CD4-positive, alpha-beta memory T cell (primary cell): ENCODE results near the gene S100A14. TPM values are rescaled to one million over a fixed set of nuclear protein-coding genes. Genes with fewer than 3 reads are reported as not detected.
A peak's percentile ranks its signal among the peaks of the same experiment; 100 is the strongest.

Source experiments
- CTCF ChIA-PET: fragments of 350-600 bp; sonication (Branson Sonifier 250); formaldehyde crosslinking; loops from one replicate; lab custom pipeline; 2021; ENCODE audit warnings: inconsistent platforms; ENCODE audit not compliant: partially characterized antibody; lab: Charles Lee
- POLR2A ChIA-PET: fragments of 350-600 bp; sonication (Branson Sonifier 250); formaldehyde crosslinking; loops from one replicate; lab custom pipeline; 2021; ENCODE audit not compliant: partially characterized antibody; lab: Charles Lee
- DNase-seq, 5 donors: peaks; one replicate each; pipeline versions ENCODE4 v3.0.0 to v3.0.0-alpha.2; 2020 to 2022; ENCODE audit warnings: mixed read lengths in 1 of 5
- H3K27ac ChIP-seq: one replicate; pipeline ENCODE4 v1.7.0; 2013; ENCODE audit warnings: low read depth, low read length
- H3K27me3 ChIP-seq: 2 replicates; pipeline ENCODE4 v1.7.0; 2013; ENCODE audit warnings: mild to moderate bottlenecking, low read length, moderate library complexity; ENCODE audit not compliant: insufficient read depth
- H3K36me3 ChIP-seq: 2 replicates; pipeline ENCODE4 v1.7.0; 2013; ENCODE audit warnings: mild to moderate bottlenecking, low read length, moderate library complexity; ENCODE audit not compliant: insufficient read depth
- H3K4me1 ChIP-seq: 2 replicates; pipeline ENCODE4 v1.7.0; 2013; ENCODE audit warnings: mild to moderate bottlenecking, low read length, moderate library complexity; ENCODE audit not compliant: insufficient read depth
- H3K4me3 ChIP-seq, 2 donors: one replicate each; pipeline ENCODE4 v1.7.0; 2013; ENCODE audit warnings: low read length in 2 of 2, mild to moderate bottlenecking in 1 of 2
- H3K9me3 ChIP-seq, 2 donors: one replicate each; pipeline ENCODE4 v1.7.0; 2013; ENCODE audit warnings: low read length in 2 of 2, control low read depth in 1 of 2; ENCODE audit not compliant: control insufficient read depth in 1 of 2
- H3K27ac Mint-ChIP-seq, 7 donors: one replicate each; pipeline ENCODE4 v1.8.0; 2020 to 2021; ENCODE audit warnings: mixed read lengths in 7 of 7, mild to moderate bottlenecking in 6 of 7, inconsistent platforms in 3 of 7, moderate library complexity in 3 of 7
- H3K27me3 Mint-ChIP-seq, 2 donors: one replicate each; pipeline ENCODE4 v1.8.0; 2020 to 2021; ENCODE audit warnings: mixed read lengths in 2 of 2
- H3K36me3 Mint-ChIP-seq, 2 donors: one replicate each; pipeline ENCODE4 v1.8.0; 2020 to 2021; ENCODE audit warnings: mixed read lengths in 2 of 2, inconsistent platforms in 1 of 2, mild to moderate bottlenecking in 1 of 2
- H3K4me1 Mint-ChIP-seq, 4 donors: one replicate each; pipeline ENCODE4 v1.8.0; 2020 to 2021; ENCODE audit warnings: mixed read lengths in 4 of 4, mild to moderate bottlenecking in 1 of 4
- H3K4me3 Mint-ChIP-seq, 8 donors: one replicate each; pipeline ENCODE4 v1.8.0; 2020 to 2021; ENCODE audit warnings: mixed read lengths in 8 of 8, mild to moderate bottlenecking in 7 of 8, moderate library complexity in 6 of 8, inconsistent platforms in 3 of 8
- H3K9me3 Mint-ChIP-seq, 8 donors: one replicate each; pipeline ENCODE4 v1.8.0; 2020 to 2021; ENCODE audit warnings: mixed read lengths in 8 of 8, mild to moderate bottlenecking in 5 of 8, inconsistent platforms in 3 of 8, moderate library complexity in 1 of 8
- intact Hi-C: fragments of 100-400 bp; cut with micrococcal nuclease; formaldehyde crosslinking; loops from one replicate; pipeline ENCODE4 v1.15.1; 2023
- polyA plus RNA-seq, 2 donors: library from polyadenylated mRNA; unstranded; fragments of 300-500 nt; fragmentation: Illumina TruSeq; gene quantifications; one replicate each; pipeline ENCODE4 v1.2.3, GENCODE V29; 2021
- total RNA-seq, 2 experiments: library from RNA; stranded (reverse); gene quantifications; one replicate each; pipeline ENCODE4 v1.2.3, GENCODE V29; 2021

Gene S100A14
- total RNA-seq, result not detected
- polyA plus RNA-seq, result not detected

DNA sequence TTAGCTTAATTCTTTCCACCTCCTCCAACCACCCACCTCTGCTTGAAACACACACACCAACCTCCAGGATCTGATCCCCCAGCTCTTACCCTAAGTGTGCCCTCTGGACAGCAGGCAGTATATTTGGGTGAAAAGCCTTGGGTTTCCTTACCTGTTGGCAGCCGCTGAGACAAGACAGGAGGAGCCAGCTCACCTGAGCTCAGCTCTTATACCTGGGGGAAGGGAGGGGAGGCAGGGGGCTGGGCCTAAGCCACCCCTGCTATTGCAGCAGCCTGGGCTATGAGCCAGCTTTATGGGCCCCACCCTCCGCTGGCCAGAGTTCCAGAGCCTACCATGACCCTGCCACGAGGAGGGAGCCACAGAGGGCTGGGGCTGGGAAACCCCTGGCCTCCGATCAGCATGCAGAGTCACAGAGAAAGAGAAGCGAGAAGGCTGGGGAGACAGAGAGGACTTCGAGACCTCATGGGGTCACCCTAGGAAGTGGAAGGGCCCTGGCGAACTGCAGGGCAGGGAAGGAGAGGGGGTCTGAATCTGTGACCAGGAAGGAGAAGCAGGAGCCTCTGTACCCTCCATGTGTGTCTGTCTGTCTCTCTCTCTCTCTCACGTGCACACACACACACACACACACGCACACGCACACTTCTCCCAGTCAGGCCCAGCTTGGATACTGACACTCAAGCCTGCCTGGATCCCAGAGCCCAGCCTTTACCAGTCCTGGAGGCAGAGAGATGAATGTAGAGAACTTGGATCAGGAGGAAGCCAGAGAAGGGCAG, at the start of gene S100A14:
TSS of gene S100A14 (minus strand) at position 182 of the 773 bp plus-strand sequence. CDS start 467 bp downstream, outside the sequence.
- H3K4me3 Mint-ChIP-seq, result no peak within 1 kb of the TSS
- no peaks in the 10 kb centered on the region for H3K36me3 ChIP-seq
- peak within 1 kb of the TSS in 2 of 7 donors; percentile 25 to 57 for H3K27ac Mint-ChIP-seq
- H3K4me1 Mint-ChIP-seq, result peaks cover 0 to 5% (median under 1%) of the 10 kb centered on the region in 4 donors
- intact Hi-C loops, result loop anchor here (5.0 kb wide), 1 partner anchor 49 kb away; the partner anchor contains the start of gene S100A2
- H3K27me3 ChIP-seq, result no peaks in the 10 kb centered on the region
- CTCF ChIA-PET, result interaction anchor here (0.9 to 7.7 kb wide), 7 partner anchors 24 to 108 kb away, joined by 3 to 142 read pairs (median 7); partner anchors contain the start of gene S100A6
- no peaks in the 10 kb centered on the region for H3K36me3 Mint-ChIP-seq
- DNase-seq, result no peak
- H3K9me3 ChIP-seq, result no peaks in the 10 kb centered on the region
- no peak within 1 kb of the TSS for H3K27ac ChIP-seq
- peaks cover 0 to 3% (median 0%) of the 10 kb centered on the region in 8 donors for H3K9me3 Mint-ChIP-seq
- no peak within 1 kb of the TSS for H3K4me3 ChIP-seq
- peaks cover 0 to 1% of the 10 kb centered on the region in 2 donors for H3K27me3 Mint-ChIP-seq
- H3K4me1 ChIP-seq, result no peaks in the 10 kb centered on the region
- POLR2A ChIA-PET, result interaction anchor here (1.5 to 1.7 kb wide), 2 partner anchors 71 to 84 kb away, joined by 4 to 7 read pairs; partner anchors contain the start of gene S100A4

DNA sequence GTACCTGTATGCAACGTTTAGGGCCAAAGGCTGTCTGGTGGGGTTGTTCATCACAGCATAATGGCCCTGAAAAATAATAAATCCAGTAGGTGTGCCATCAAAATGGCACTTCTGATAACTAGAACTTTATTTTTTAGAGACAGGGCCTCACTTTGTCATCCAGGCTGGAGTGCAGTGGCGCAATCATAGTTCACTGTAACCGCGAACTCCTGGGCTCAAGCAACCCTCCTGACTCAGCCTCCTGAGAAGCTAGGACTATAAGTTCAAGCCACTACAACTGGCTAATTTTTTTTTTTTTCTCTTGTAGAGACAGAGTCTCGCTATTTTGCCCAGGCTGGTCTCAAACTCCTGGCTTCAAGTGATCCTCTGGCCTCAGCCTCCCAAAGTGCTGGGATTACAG, 47.1 kb upstream of the S100A14 start:
- intact Hi-C loops, result no loop called here
- no peak overlapping the region for H3K27ac Mint-ChIP-seq
- POLR2A ChIA-PET, result no interaction called here
- H3K4me3 Mint-ChIP-seq, result no peak overlapping the region
- H3K9me3 Mint-ChIP-seq, result no peaks in the 10 kb centered on the region
- DNase-seq, result no peak
- H3K4me1 Mint-ChIP-seq, result peaks cover 9 to 26% (median 16%) of the 10 kb centered on the region in 4 donors
- peaks cover 62 to 70% of the 10 kb centered on the region in 2 donors for H3K36me3 Mint-ChIP-seq
- peaks cover 16% of the 10 kb centered on the region for H3K4me1 ChIP-seq
- H3K27me3 ChIP-seq, result no peaks in the 10 kb centered on the region
- CTCF ChIA-PET, result no interaction called here
- peaks cover 74% of the 10 kb centered on the region for H3K36me3 ChIP-seq
- no peak overlapping the region for H3K27ac ChIP-seq
- H3K9me3 ChIP-seq, result no peaks in the 10 kb centered on the region
- no peaks in the 10 kb centered on the region for H3K27me3 Mint-ChIP-seq
- no peak overlapping the region for H3K4me3 ChIP-seq

DNA sequence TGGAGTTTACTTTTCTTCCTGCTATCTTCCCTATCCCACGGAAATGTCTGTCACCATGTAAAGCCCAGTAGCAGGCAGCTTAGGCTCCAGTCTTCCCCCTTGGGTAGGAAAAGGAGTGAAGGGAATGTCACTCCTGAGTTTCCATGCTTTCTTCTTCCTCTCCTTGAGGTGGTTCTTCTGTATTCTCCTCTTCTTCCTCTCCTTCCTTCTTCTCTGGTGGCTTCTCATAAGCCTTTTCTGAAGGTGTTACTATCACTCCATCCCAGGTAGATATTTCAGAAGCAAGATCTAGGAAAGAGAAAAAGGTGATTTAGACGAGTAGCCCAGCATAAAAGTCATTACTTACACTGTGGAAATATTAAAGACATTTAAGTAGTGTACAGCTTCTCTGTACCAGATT, 46.1 kb upstream of the S100A14 start:
- peaks cover 19% of the 10 kb centered on the region for H3K4me1 ChIP-seq
- Mint-ChIP-seq H3K4me3 (no peak overlapping the region), H3K27ac (peak overlapping the region in 3 of 7 donors; percentile 11 to 87 (median 22)), H3K36me3 (peaks cover 53 to 61% of the 10 kb centered on the region in 2 donors), H3K9me3 (no peaks in the 10 kb centered on the region), H3K4me1 (peaks cover 7 to 18% (median 13%) of the 10 kb centered on the region in 4 donors), H3K27me3 (no peaks in the 10 kb centered on the region)
- ChIA-PET POLR2A (interaction anchor here (1.7 kb wide), 1 partner anchor 65 kb away, joined by 4 read pairs; the partner anchor contains the start of gene INTS3), CTCF (no interaction called here)
- H3K27ac ChIP-seq, result no peak overlapping the region
- no peaks in the 10 kb centered on the region for H3K9me3 ChIP-seq
- no peaks in the 10 kb centered on the region for H3K27me3 ChIP-seq
- DNase-seq, result no peak
- intact Hi-C loops, result no loop called here
- peaks cover 65% of the 10 kb centered on the region for H3K36me3 ChIP-seq
- no peak overlapping the region for H3K4me3 ChIP-seq

DNA sequence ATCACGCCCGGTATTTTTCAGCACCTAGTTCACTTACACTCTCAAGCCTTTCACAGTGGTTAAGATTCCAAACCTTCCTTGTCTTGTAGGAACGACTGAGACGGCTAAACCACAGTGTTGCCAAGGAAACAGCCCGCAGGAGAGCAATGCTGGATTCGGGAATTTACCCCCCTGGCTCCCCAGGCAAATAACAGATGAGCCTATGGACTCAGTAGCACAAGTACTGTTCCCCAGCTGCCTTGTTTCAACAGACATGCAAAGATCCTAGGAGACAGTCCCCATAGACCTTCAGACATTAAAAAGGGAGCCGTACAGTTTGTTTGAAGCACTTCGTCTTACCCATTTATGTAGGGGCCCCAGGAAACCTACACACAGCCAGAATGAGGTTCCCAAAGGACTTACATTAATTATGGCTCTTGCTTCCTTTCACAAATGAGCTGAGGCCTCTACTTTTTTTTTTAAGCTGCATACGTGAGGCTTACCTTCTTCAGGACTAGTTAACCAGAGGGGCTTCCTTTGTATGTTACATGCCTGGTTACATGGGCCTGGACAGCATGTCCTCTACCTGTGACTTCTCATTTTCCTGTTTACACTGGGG, 45.1 kb upstream of the S100A14 start:
- Histone ChIP-seq H3K36me3 (peaks cover 54% of the 10 kb centered on the region), H3K27ac (no peak overlapping the region), H3K27me3 (no peaks in the 10 kb centered on the region), H3K4me3 (no peak overlapping the region), H3K4me1 (peaks cover 19% of the 10 kb centered on the region), H3K9me3 (no peaks in the 10 kb centered on the region)
- Mint-ChIP-seq H3K4me3 (peak overlapping the region in 3 of 8 donors; percentile 6 to 55 (median 14)), H3K27ac (peak overlapping the region in 5 of 7 donors; percentile 31 to 65 (median 62)), H3K36me3 (peaks cover 47 to 56% of the 10 kb centered on the region in 2 donors), H3K9me3 (no peaks in the 10 kb centered on the region), H3K27me3 (no peaks in the 10 kb centered on the region), H3K4me1 (peaks cover 8 to 19% (median 14%) of the 10 kb centered on the region in 4 donors)
- no peak for DNase-seq
- intact Hi-C loops, result no loop called here
- POLR2A ChIA-PET, result interaction anchor here (1.7 kb wide), 1 partner anchor 66 kb away, joined by 4 read pairs; the partner anchor contains the start of gene INTS3
- CTCF ChIA-PET, result no interaction called here

DNA sequence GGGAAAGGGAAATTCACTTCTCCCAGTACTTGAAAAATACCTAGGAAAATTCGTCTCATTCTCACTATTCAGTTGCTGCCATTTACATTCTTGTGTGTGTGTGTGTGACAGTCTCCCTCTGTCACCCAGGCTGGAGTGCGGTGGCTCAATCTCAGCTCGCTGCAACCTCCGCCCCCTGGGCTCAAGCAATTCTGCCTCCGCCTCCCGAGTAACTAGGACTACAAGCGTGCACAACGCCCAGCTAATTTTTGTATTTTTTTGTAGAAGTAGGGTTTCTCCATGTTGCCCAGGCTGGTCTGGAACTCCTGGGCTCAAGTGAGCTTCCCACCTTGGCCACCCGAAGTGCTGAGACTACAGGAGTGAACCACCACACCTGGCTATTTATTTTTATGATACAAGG, 43.5 kb upstream of the S100A14 start:
- H3K27me3 Mint-ChIP-seq, result no peaks in the 10 kb centered on the region
- ChIA-PET CTCF (interaction anchor here (0.7 kb wide), 2 partner anchors 25 to 308 kb away, joined by 3 to 4 read pairs; partner anchors contain the start of gene CHTOP), POLR2A (interaction anchor here (0.6 to 3.0 kb wide), 12 partner anchors 9 to 599 kb away, joined by 3 to 33 read pairs (median 6); partner anchors contain the start of genes CHTOP, ILF2 and S100A6)
- Histone ChIP-seq H3K9me3 (no peaks in the 10 kb centered on the region), H3K36me3 (peaks cover 38% of the 10 kb centered on the region), H3K4me3 (peak overlapping the region in 1 of 2 donors; percentile 67), H3K27me3 (no peaks in the 10 kb centered on the region), H3K27ac (peak overlapping the region; percentile 89), H3K4me1 (peaks cover 19% of the 10 kb centered on the region)
- intact Hi-C loops, result loop anchor here (2.0 kb wide), 1 partner anchor 19 kb away; the partner anchor contains the start of gene NPR1
- H3K36me3 Mint-ChIP-seq, result peaks cover 31 to 44% of the 10 kb centered on the region in 2 donors
- peak overlapping the region; percentile 94 to 97 (median 96) for H3K4me3 Mint-ChIP-seq
- H3K4me1 Mint-ChIP-seq, result peaks cover 9 to 21% (median 14%) of the 10 kb centered on the region in 4 donors
- no peaks in the 10 kb centered on the region for H3K9me3 Mint-ChIP-seq
- peak overlapping the region in 6 of 7 donors; percentile 89 to 97 (median 96) for H3K27ac Mint-ChIP-seq
- DNase-seq, result no peak

DNA sequence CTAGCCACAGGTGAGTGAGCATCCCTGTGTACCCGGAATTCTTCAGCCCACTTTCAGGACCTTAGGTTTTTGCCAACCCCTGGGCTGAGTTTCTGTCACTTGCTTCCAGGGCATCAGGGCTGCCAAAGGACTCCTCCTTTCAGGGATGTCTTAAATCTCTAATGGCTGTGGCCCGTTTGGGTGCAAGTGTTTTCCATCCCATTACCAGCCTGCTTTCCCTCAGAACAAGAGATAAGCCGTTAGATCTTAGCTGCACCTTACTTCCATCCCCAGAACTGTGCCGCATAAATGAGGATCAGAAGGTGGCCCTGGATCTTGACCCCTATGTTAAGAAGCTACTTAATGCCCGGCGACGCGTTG, 43.0 kb upstream of the S100A14 start:
- Histone ChIP-seq H3K27ac (peak overlapping the region; percentile 89), H3K4me3 (peak overlapping the region; percentile 66 to 67), H3K27me3 (no peaks in the 10 kb centered on the region), H3K4me1 (peaks cover 19% of the 10 kb centered on the region), H3K9me3 (no peaks in the 10 kb centered on the region), H3K36me3 (peaks cover 33% of the 10 kb centered on the region)
- intact Hi-C loops, result loop anchor here (2.0 kb wide), 1 partner anchor 20 kb away; the partner anchor contains the start of gene NPR1
- CTCF ChIA-PET, result interaction anchor here (0.7 to 1.2 kb wide), 2 partner anchors 25 to 148 kb away, joined by 3 read pairs; partner anchors contain the start of gene CHTOP
- H3K4me1 Mint-ChIP-seq, result peaks cover 9 to 21% (median 14%) of the 10 kb centered on the region in 4 donors
- POLR2A ChIA-PET, result interaction anchor here (1.0 to 3.0 kb wide), 13 partner anchors 8 to 331 kb away, joined by 3 to 33 read pairs (median 7); partner anchors contain the start of genes CHTOP, ILF2, RPS27 and S100A4
- H3K4me3 Mint-ChIP-seq, result peak overlapping the region; percentile 94 to 97 (median 96)
- DNase-seq, result no peak
- H3K36me3 Mint-ChIP-seq, result peaks cover 26 to 40% of the 10 kb centered on the region in 2 donors
- H3K27ac Mint-ChIP-seq, result peak overlapping the region; percentile 89 to 97 (median 95)
- no peaks in the 10 kb centered on the region for H3K27me3 Mint-ChIP-seq
- no peaks in the 10 kb centered on the region for H3K9me3 Mint-ChIP-seq
